ENCODE results near the gene DDO.

DDO gene

GRCh38 chr6:110421749-110422443 lies 6.5 kb upstream of the DDO start:
- DNase-seq (ENCODE audit: low read depth), result no peak
- TF ChIP-seq CTCF (IDR thresholded peaks at IDR 0.05; ENCODE audit: insufficient read depth, low read depth, low read length, missing control alignments), result no peak
- H3K4me3 ChIP-seq (ENCODE audit: low read length), result no peak overlapping the region

- no peak overlapping the region for H3K4me3 ChIP-seq (ENCODE audit: low read length)
- no peak for TF ChIP-seq CTCF (IDR thresholded peaks at IDR 0.05; ENCODE audit: insufficient read depth, low read depth, low read length, missing control alignments)
- DNase-seq (ENCODE audit: low read depth), result no peak
Measured at GRCh38 chr6:110419028-110419739, 3.8 kb upstream of the DDO start.

- TF ChIP-seq CTCF (IDR thresholded peaks at IDR 0.05; ENCODE audit: insufficient read depth, low read depth, low read length, missing control alignments), result no peak
- DNase-seq (ENCODE audit: low read depth), result no peak
- H3K4me3 ChIP-seq (ENCODE audit: low read length), result no peak overlapping the region
Measured at GRCh38 chr6:110418594-110418993, 3.2 kb upstream of the DDO start.

- no peak overlapping the region for H3K4me3 ChIP-seq (ENCODE audit: low read length)
- TF ChIP-seq CTCF (IDR thresholded peaks at IDR 0.05; ENCODE audit: insufficient read depth, low read depth, low read length, missing control alignments), result no peak
- no peak for DNase-seq (ENCODE audit: low read depth)
Measured at GRCh38 chr6:110414669-110415068, 706 bp downstream of the DDO start.

GRCh38 chr6:110412360-110412759 lies 3.0 kb downstream of the DDO start:
- no peak for DNase-seq (ENCODE audit: low read depth)
- TF ChIP-seq CTCF (IDR thresholded peaks at IDR 0.05; ENCODE audit: insufficient read depth, low read depth, low read length, missing control alignments), result no peak
- H3K4me3 ChIP-seq (ENCODE audit: low read length), result no peak overlapping the region

GRCh38 chr6:110410511-110410910 lies 4.9 kb downstream of the DDO start:
- TF ChIP-seq CTCF (IDR thresholded peaks at IDR 0.05; ENCODE audit: insufficient read depth, low read depth, low read length, missing control alignments), result no peak
- no peak for DNase-seq (ENCODE audit: low read depth)
- no peak overlapping the region for H3K4me3 ChIP-seq (ENCODE audit: low read length)
